Testis (tissue), 2 donors: ENCODE data around the gene SNTB2.

ENCODE experiments used
- POLR2A ChIP-seq: fragments of 450-650 bp; IDR thresholded peaks from one replicate; pipeline ENCODE4 v1.6.1; 2017; ENCODE audit warnings: antibody characterized with exemption, mild to moderate bottlenecking, moderate library complexity
- TF ChIP-seq, protein P1 (sequence below), 3 experiments: fragments of 450-650 bp in 2 of 3; fragments of 200-600 bp in 1 of 3; sonication (generic) in 1 of 3; IDR thresholded peaks; one replicate each; pipeline ENCODE4 v1.5.1; 2016 to 2019; ENCODE audit warnings: antibody characterized with exemption in 3 of 3, mild to moderate bottlenecking in 2 of 3, moderate library complexity in 1 of 3

DNA sequence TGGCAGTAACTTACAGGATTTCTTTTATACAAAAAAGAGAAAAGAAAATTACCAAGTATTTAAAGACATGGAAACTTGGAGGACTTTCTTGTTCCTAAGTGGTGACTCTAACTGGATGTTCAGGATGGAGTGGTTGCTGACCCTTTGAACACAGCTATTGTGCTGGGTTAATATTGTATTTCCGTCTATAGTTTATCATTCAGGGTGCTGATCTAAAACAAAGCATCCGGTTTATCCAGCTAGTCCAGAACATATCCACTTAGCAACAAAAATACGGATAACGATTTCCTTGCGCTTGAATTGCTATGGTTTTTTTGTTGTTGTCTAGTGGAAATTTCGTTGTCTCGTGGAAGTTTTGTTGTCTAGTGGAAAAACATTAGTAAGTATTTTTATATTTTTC is 38.2 kb downstream of the SNTB2 start:
- no peak for TF ChIP-seq POLR2A
- TF ChIP-seq, protein P1, sequence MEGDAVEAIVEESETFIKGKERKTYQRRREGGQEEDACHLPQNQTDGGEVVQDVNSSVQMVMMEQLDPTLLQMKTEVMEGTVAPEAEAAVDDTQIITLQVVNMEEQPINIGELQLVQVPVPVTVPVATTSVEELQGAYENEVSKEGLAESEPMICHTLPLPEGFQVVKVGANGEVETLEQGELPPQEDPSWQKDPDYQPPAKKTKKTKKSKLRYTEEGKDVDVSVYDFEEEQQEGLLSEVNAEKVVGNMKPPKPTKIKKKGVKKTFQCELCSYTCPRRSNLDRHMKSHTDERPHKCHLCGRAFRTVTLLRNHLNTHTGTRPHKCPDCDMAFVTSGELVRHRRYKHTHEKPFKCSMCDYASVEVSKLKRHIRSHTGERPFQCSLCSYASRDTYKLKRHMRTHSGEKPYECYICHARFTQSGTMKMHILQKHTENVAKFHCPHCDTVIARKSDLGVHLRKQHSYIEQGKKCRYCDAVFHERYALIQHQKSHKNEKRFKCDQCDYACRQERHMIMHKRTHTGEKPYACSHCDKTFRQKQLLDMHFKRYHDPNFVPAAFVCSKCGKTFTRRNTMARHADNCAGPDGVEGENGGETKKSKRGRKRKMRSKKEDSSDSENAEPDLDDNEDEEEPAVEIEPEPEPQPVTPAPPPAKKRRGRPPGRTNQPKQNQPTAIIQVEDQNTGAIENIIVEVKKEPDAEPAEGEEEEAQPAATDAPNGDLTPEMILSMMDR (IDR thresholded peaks at IDR 0.05) = no peak
